Spinal cord (tissue), 10 donors: ENCODE data around the gene RARA. TPM values are rescaled to one million over a fixed set of nuclear protein-coding genes. Genes with fewer than 3 reads are reported as not detected.
A peak's percentile ranks its signal among the peaks of the same experiment; 100 is the strongest.

Source experiments
- DNase-seq, 6 donors: peaks; one replicate each; pipeline versions ENCODE4 v3.0.0 to v3.0.0-alpha.2; 2013 to 2015; ENCODE audit warnings: low spot score in 6 of 6, low read depth in 4 of 6
- H3K27ac ChIP-seq: one replicate; pipeline ENCODE4 v1.5.1; 2013; ENCODE audit warnings: low read depth, low read length, control low read depth
- H3K27me3 ChIP-seq: one replicate; pipeline ENCODE4 v1.6.1; 2013; ENCODE audit warnings: low read length; ENCODE audit not compliant: control insufficient read depth, insufficient read depth
- H3K36me3 ChIP-seq: one replicate; pipeline ENCODE4 v1.6.1; 2013; ENCODE audit warnings: low read length; ENCODE audit not compliant: control insufficient read depth, insufficient read depth
- H3K4me1 ChIP-seq: one replicate; pipeline ENCODE4 v1.6.1; 2013; ENCODE audit warnings: low read length; ENCODE audit not compliant: control insufficient read depth, insufficient read depth
- H3K4me3 ChIP-seq: one replicate; pipeline ENCODE4 v1.5.1; 2013; ENCODE audit warnings: low read depth, low read length, control low read depth
- H3K9me3 ChIP-seq: one replicate; pipeline ENCODE4 v1.6.1; 2013; ENCODE audit warnings: low read length; ENCODE audit not compliant: control insufficient read depth, insufficient read depth
- WGBS: methylation state at CpG from one replicate; pipeline ENCODE4 v1.1.5; 2013; ENCODE audit warnings: missing lambda C conversion rate; ENCODE audit not compliant: insufficient coverage; 5-methylcytosine and 5-hydroxymethylcytosine counted together
- polyA plus RNA-seq, 2 donors: library from polyadenylated mRNA; unstranded; fragments of 120-200 nt; gene quantifications; one replicate each; pipeline ENCODE4 v1.2.1, GENCODE V29; 2013; ENCODE audit not compliant: insufficient read length in 2 of 2
- total RNA-seq, 2 donors: library from RNA; depleted of rRNA in 1 of 2; stranded (reverse); fragments of 120-200 nt in 1 of 2; fragments of >200 nt in 1 of 2; gene quantifications; one replicate each; pipeline versions ENCODE4 v1.2.3 to v1.2.4, GENCODE V29; 2013 to 2014
- donor health status: healthy.

Gene RARA
- total and polyA plus RNA-seq, 4 donors = 10.2 to 54.5 (median 36.9) TPM

DNA sequence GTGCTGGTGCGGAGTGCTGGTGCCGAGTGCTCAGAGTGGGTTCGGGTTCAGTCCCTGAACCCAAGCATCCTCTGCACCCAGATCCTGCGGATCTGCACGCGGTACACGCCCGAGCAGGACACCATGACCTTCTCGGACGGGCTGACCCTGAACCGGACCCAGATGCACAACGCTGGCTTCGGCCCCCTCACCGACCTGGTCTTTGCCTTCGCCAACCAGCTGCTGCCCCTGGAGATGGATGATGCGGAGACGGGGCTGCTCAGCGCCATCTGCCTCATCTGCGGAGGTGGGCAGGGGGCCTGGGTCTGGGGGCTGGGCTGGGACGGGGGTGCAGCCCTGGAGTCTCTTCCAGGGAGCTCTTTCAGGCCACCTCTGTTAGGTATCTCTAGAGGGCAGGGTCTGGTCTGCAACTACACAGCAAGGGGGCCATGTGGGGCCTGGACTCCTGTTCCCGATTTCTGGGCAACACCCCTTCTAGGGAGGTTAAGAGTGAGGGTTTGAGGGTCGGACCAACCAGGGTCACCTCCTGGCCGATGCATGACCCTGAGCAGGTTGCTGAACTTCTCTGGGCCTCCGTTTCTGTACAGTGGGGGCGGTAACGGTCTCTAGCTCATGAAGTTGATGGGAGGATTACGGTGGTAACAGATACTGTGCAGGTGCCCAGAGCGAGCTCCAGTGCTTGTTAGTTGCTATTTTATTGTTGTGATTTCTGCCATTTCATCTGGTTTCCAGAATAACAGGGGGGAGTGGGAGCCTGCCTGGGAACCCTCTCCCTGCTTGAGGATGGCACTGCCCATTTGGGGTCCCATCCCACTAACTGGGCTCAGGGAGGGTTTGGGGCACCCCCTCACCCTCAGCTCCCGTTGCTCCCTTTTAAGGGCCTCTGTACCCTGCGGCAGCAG, 45.5 kb downstream of the RARA start:
- 61% methylated on average over 29 of the region's 30 CpGs for WGBS
- peak in 1 of 6 donors; percentile 1 for DNase-seq
- Histone ChIP-seq H3K9me3 (no peaks in the 10 kb centered on the region), H3K27ac (peak overlapping the region; percentile 64), H3K27me3 (no peaks in the 10 kb centered on the region), H3K4me1 (peaks cover 82% of the 10 kb centered on the region), H3K4me3 (no peak overlapping the region), H3K36me3 (peaks cover 69% of the 10 kb centered on the region)

- Histone ChIP-seq H3K27me3 (no peaks in the 10 kb centered on the region), H3K36me3 (peaks cover 63% of the 10 kb centered on the region), H3K4me1 (peaks cover 74% of the 10 kb centered on the region), H3K4me3 (no peak overlapping the region), H3K9me3 (no peaks in the 10 kb centered on the region), H3K27ac (peak overlapping the region; percentile 64)
- WGBS = 48% methylated on average over 29 of the region's 29 CpGs
- DNase-seq = peak in 2 of 6 donors; percentile 67 to 75
These were observed 46.3 kb downstream of the RARA start for GRCh38 chr17:40355123-40355803.

DNA sequence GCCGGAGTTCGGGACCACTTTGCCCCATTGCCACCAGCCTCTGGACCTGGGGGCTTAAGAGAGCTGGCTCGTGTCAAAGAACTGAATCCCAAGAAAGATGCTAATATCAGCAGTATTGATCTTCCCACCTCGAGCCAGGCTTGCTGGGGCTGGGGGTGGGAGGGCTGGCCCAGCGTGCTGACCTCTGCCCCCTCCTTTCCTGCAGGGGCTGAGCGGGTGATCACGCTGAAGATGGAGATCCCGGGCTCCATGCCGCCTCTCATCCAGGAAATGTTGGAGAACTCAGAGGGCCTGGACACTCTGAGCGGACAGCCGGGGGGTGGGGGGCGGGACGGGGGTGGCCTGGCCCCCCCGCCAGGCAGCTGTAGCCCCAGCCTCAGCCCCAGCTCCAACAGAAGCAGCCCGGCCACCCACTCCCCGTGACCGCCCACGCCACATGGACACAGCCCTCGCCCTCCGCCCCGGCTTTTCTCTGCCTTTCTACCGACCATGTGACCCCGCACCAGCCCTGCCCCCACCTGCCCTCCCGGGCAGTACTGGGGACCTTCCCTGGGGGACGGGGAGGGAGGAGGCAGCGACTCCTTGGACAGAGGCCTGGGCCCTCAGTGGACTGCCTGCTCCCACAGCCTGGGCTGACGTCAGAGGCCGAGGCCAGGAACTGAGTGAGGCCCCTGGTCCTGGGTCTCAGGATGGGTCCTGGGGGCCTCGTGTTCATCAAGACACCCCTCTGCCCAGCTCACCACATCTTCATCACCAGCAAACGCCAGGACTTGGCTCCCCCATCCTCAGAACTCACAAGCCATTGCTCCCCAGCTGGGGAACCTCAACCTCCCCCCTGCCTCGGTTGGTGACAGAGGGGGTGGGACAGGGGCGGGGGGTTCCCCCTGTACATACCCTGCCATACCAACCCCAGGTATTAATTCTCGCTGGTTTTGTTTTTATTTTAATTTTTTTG, 47.1 kb downstream of the RARA start:
- no peak overlapping the region for H3K27ac ChIP-seq
- peaks cover 66% of the 10 kb centered on the region for H3K4me1 ChIP-seq
- no peak overlapping the region for H3K4me3 ChIP-seq
- peaks cover 5% of the 10 kb centered on the region for H3K27me3 ChIP-seq
- DNase-seq = no peak
- no peaks in the 10 kb centered on the region for H3K9me3 ChIP-seq
- WGBS = 65% methylated on average over 23 of the region's 33 CpGs
- peaks cover 63% of the 10 kb centered on the region for H3K36me3 ChIP-seq

DNA sequence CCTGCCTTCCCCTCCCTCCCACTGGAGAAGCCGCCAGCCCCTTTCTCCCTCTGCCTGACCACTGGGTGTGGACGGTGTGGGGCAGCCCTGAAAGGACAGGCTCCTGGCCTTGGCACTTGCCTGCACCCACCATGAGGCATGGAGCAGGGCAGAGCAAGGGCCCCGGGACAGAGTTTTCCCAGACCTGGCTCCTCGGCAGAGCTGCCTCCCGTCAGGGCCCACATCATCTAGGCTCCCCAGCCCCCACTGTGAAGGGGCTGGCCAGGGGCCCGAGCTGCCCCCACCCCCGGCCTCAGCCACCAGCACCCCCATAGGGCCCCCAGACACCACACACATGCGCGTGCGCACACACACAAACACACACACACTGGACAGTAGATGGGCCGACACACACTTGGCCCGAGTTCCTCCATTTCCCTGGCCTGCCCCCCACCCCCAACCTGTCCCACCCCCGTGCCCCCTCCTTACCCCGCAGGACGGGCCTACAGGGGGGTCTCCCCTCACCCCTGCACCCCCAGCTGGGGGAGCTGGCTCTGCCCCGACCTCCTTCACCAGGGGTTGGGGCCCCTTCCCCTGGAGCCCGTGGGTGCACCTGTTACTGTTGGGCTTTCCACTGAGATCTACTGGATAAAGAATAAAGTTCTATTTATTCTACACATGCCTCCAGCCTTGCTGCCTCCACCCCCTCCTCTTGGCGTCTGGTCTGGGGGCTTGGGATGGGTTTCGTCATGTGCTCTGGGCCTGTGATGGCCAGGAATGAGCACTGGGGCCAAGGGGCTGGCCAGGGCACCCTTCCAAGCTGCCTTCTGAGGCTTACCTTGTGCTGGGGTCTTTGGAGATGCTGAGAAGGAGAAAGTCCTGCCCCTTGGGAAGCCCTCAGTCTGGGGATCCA, 48.3 kb downstream of the RARA start:
- Histone ChIP-seq H3K27ac (peak overlapping the region; percentile 40), H3K27me3 (peaks cover 16% of the 10 kb centered on the region), H3K4me3 (no peak overlapping the region), H3K4me1 (peaks cover 59% of the 10 kb centered on the region), H3K36me3 (peaks cover 51% of the 10 kb centered on the region), H3K9me3 (no peaks in the 10 kb centered on the region)
- 46% methylated on average over 5 of the region's 19 CpGs for WGBS
- no peak for DNase-seq

GRCh38 chr17:40358323-40359038, 49.5 kb downstream of the RARA start:
- H3K27me3 ChIP-seq = peaks cover 22% of the 10 kb centered on the region
- peak in 4 of 6 donors; percentile 84 to 97 (median 92) for DNase-seq
- peaks cover 39% of the 10 kb centered on the region for H3K36me3 ChIP-seq
- peak overlapping the region; percentile 26 for H3K4me3 ChIP-seq
- WGBS = 16% methylated on average over 6 of the region's 17 CpGs
- no peak overlapping the region for H3K27ac ChIP-seq
- no peaks in the 10 kb centered on the region for H3K9me3 ChIP-seq
- peaks cover 56% of the 10 kb centered on the region for H3K4me1 ChIP-seq

- 84% methylated on average over 4 of the region's 8 CpGs for WGBS
- DNase-seq = no peak
- peaks cover 58% of the 10 kb centered on the region for H3K4me1 ChIP-seq
- H3K27ac ChIP-seq = no peak overlapping the region
- H3K4me3 ChIP-seq = no peak overlapping the region
- H3K27me3 ChIP-seq = peaks cover 34% of the 10 kb centered on the region
- peaks cover 23% of the 10 kb centered on the region for H3K36me3 ChIP-seq
- H3K9me3 ChIP-seq = no peaks in the 10 kb centered on the region
These were observed 51.1 kb downstream of the RARA start for GRCh38 chr17:40360091-40360490.

- Histone ChIP-seq H3K27me3 (peaks cover 34% of the 10 kb centered on the region), H3K36me3 (peaks cover 11% of the 10 kb centered on the region), H3K4me3 (no peak overlapping the region), H3K27ac (no peak overlapping the region), H3K9me3 (no peaks in the 10 kb centered on the region), H3K4me1 (peaks cover 46% of the 10 kb centered on the region)
- DNase-seq = no peak
- WGBS = 42% methylated on average over 22 of the region's 32 CpGs
These were observed 52.3 kb downstream of the RARA start for GRCh38 chr17:40361063-40361924.
